ENCODE data around the gene EYS.
"Not testable (repeated sequence)": the region's sequence is repeated elsewhere in the genome, so short reads cannot be mapped to it uniquely, and the experiment has no call there.

Gene EYS

DNA sequence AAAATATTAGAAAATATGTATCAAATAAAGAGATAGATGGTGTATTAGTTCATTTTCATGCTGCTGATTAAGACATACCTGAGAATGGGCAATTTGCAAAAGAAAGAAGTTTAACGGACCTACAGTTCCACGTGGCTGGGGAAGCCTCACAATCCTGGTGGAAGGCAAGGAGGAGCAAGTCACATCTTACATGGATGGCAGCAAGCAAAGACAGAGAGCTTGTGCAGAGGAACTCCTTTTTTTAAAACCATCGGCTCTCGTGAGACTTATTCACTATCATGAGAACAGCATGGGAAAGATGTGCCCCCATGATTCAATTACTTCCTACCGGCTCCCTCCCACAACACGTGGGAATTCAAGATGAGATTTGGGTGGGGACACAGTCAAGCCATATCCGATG, 223.4 kb downstream of the EYS start:
- not testable (repeated sequence) for FAIRE-seq; DNase-seq (ENCODE audit: insufficient read length, low spot score)

DNA sequence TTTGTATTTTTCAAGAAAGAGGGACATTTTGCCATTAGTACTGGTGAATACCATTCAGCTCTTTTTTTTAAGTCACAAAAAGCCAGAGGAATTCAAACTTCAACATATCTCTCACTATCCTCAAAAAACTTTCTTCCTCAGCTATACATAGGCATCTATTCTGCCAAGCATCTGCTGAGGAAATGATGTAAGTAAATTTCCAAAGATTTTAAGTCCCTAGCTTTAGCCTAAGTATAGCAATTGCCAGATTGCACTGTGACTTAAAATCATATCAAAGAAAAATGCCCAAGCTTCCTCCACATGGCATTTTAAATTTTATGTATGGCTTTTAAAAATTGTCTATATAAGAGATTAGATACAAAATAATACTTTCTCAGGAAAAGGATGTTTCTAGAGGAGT, 237.4 kb downstream of the EYS start:
- DNase-seq (ENCODE audit: insufficient read length, low spot score) (no peak), FAIRE-seq (no peak)

DNA sequence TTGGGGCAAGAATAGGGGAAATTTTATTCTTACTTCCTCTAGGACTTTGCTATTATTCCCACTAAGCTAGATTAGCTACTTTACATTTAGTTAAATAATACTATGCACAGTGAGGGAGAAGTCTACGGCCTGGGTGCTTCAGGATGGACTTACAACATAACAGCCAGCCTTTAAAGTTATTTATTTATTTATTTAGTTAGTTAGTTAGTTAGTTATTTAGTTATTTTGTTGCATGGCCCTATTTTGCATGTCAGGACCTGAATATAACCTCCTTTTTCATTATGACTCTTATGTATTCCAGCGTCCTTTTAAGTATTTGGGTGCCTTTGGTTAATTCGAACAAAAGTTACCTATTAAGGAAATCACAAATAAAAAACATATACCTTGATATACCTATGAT, 238.7 kb downstream of the EYS start:
- FAIRE-seq, result no peak
- DNase-seq (ENCODE audit: insufficient read length, low spot score), result no peak

DNA sequence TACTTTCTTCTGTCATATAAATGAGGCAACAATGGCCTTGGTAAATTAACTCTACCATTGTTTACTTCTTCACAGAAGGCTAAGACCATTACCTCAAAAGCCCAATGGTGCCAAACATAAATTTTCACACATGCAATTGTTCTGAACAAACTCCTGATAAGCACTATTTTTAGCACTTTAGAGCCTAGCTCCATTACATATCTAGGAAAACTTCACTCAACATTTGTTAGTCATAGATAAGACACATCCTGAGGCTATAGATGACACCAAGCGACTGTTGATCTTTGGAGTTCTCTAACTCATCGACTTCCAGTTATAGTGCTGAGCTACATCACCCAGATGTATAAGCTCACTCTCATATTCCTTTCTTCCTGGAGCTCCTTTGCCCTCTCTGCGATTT, 245.9 kb downstream of the EYS start:
- no peak for DNase-seq (ENCODE audit: insufficient read length, low spot score)
- no peak for FAIRE-seq

DNA sequence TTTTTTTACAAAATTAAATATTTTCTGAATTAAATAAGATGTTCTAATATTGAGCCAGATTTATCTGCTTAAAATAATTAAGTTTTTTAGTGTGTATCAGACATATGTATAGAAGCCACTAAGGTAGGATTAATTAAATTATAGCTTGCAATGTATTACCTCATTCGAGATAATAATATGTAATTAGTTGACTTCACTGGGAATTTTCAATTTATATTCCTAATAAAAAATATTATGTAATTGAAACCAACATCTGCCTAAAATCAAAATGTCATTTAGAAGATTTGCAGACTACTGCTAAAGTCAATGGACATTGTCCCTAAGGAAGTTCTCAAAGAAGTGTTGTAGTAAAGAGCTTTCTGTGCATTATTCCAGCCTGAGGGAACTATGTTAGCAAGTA, 254.7 kb downstream of the EYS start:
- no peak for FAIRE-seq
- no peak for DNase-seq (ENCODE audit: insufficient read length, low spot score)

DNA sequence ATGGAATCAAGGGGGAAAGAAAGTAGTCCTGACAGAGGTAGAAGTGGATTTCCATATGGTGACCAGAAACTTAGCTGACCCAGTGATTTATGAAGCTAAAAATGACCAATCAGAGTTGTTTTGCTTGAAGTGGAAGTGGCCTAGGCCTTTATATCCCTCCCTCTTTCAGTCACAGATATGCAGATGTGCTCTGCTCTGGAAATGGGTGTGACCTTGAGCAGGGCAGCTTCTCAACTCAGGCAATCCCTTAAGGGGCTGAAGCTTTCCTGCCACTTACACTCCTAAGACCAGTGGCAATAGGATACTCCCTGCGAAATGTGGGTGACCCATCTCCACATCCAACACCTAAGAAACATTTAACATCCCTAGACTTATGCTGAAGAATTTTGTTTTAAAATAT, 256.6 kb downstream of the EYS start:
- no peak for FAIRE-seq
- no peak for DNase-seq (ENCODE audit: insufficient read length, low spot score)

DNA sequence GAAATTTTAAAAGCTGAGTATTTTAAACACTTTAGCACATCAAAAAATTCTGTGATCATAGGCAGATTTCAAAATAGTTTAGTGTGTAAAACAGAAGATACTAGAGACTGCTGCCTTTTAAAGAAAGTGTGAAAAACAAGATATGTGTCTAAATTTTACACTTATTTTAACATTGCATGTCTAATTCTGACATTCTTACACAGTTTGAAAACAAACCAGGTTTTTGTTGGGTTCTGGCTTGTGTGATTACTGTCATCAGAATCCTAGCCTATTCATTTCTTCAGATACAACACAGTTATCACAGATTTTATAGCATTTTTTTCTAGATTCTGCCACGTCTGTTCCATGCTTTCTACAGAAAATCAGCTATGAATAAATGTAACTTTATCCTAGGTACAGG, 257.1 kb downstream of the EYS start:
- DNase-seq (ENCODE audit: insufficient read length, low spot score) (no peak), FAIRE-seq (no peak)

DNA sequence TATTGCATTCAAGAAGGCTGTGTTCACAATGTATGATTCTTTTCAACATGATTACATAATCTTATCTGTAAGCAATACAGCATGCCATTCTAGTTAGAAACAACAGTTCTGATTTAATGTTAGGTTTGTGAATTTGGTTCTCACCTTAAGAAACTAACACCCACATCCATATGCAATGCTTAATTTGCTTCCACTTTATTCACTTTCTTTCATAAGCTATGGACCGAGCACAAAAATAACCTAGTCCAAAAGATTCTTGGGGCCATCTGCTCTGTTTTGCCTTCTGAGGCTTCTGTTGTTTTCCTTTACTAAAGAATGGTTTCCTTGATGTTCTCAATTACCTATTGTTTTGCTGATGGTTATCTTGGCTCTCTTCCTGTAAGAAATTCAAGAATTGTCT, 258.2 kb downstream of the EYS start:
- DNase-seq (ENCODE audit: insufficient read length, low spot score) (no peak), FAIRE-seq (no peak)

GRCh38 chr6:65436281-65436680, 270.7 kb downstream of the EYS start:
- DNase-seq (ENCODE audit: insufficient read length, low spot score) (no peak), FAIRE-seq (no peak)

DNA sequence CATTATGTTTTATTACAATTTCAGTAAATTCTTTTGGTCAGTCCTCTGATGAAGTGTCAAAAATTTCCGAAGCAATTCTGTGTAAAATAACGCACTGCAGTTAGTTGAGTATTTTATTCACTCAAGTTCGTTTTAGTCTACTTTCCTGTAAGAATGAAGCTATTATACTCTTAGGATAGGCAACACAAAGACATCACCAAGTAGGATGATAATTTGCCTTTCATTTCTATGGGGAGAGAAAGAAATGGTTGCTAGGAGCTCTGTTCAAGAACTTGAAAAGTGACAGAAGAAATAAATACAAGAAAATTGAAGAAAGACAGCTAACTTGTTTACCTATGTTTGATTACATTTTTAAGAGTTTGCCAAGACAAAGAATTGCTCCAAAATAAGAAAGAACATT, 290.4 kb downstream of the EYS start:
- FAIRE-seq (no peak), DNase-seq (ENCODE audit: insufficient read length, low spot score) (no peak)

DNA sequence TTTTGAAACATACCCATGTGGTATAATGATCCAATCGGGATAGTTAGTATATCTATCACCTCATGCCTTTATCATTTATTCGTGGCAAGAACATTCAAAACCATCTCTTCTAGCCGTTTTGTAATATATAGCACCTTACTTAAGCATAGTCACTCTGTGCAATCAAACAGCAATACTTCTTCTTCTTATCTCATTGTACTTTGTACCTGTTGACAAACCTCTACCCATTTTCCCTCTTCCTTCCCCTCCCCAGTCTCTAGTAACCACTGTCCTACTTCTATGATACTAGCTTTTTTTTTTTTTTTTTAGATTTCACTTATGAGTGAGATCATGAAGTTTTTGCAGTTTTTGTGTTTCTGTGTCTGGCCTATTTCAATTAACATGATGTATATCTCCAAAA, 296.7 kb downstream of the EYS start:
- DNase-seq (ENCODE audit: insufficient read length, low spot score), result no peak
- FAIRE-seq, result no peak

- no peak for DNase-seq (ENCODE audit: insufficient read length, low spot score)
- no peak for FAIRE-seq
These were observed 304.5 kb downstream of the EYS start for GRCh38 chr6:65402564-65402963.

GRCh38 chr6:65399355-65400084, 307.5 kb downstream of the EYS start:
- DNase-seq (ENCODE audit: insufficient read length, low spot score) (no peak), FAIRE-seq (no peak)

DNA sequence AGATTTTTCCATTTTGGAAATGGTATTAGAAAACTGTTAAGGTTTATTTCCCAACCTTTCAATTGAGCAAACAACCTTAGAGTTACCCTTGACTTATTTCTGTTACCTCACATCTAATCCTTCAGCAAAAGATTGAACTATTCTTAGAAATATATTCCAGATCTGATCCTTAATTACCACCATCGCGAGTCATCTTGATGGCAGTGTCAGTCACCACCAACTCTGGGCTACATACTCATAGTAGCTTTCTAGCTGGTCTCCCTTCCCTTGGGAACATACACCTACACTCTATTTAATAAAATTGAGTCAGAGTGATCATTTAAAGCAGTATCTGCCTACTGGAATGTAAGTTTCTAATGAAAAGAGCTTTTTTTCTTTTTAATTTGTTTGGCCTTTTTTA, 308.2 kb downstream of the EYS start:
- no peak for DNase-seq (ENCODE audit: insufficient read length, low spot score)
- no peak for FAIRE-seq

DNA sequence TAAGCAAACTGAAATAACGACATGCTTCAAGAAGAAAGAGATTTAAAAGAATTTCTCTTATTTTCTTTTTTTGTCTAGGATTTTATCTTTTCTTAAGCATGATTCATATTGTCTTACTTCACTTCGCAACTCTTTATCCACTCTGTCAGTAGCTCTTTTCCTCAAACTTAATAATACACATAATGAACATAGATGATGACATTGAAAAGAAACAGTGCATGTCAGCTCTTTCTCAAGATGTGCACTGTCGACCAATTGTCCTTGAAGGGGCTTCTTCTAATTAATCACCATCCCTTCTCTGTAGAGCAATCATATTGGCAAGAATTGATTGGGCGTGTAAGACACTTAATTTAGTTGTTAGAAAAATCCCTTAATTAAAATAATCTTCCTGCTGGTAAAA, 356.5 kb downstream of the EYS start:
- FAIRE-seq (no peak), DNase-seq (ENCODE audit: insufficient read length, low spot score) (no peak)

DNA sequence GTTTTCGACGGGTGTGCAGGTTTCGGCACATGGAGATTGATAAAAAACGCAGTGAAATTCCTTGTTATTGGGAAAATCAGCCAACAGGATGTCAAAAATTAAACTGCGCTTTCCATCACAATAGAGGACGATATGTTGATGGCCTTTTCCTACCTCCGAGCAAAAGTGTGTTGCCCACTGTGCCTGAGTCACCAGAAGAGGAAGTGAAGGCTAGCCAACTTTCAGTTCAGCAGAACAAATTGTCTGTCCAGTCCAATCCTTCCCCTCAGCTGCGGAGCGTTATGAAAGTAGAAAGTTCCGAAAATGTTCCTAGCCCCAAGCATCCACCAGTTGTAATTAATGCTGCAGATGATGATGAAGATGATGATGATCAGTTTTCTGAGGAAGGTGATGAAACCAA, 404.4 kb downstream of the EYS start:
- not testable (repeated sequence) for DNase-seq (ENCODE audit: insufficient read length, low spot score); FAIRE-seq

- DNase-seq (ENCODE audit: insufficient read length, low spot score), result no peak
- FAIRE-seq, result no peak
These were observed 407.8 kb downstream of the EYS start for GRCh38 chr6:65299236-65299635.

- no peak for DNase-seq (ENCODE audit: insufficient read length, low spot score)
- no peak for FAIRE-seq
These were observed 411.2 kb downstream of the EYS start for GRCh38 chr6:65295812-65296211.

DNA sequence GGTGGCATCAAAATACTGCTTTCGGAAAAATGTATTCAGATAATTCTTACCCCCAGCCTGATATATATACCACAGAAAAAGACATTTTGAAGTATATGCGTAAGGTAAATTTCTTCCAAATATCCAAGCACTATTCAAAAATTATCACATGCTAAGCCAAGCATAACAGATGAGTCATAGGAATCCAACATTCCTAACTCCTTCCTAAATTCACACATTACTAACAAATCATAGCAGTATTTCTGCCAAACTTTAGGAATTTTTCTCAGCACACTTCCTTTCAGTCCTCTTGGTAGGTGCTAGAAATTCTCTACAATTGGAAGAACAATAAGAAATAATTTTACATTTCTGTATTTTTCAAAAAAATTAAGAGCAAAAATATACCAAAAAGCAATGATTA, 417.5 kb downstream of the EYS start:
- FAIRE-seq (no peak), DNase-seq (ENCODE audit: insufficient read length, low spot score) (no peak)

- DNase-seq (ENCODE audit: insufficient read length, low spot score), result no peak
- no peak for FAIRE-seq
These were observed 421.8 kb downstream of the EYS start for GRCh38 chr6:65285275-65285674.

- DNase-seq (ENCODE audit: insufficient read length, low spot score) (no peak), FAIRE-seq (no peak)
These were observed 427.0 kb downstream of the EYS start for GRCh38 chr6:65280060-65280459.

GRCh38 chr6:65262241-65262640, 444.8 kb downstream of the EYS start:
- FAIRE-seq (no peak), DNase-seq (ENCODE audit: insufficient read length, low spot score) (no peak)

DNA sequence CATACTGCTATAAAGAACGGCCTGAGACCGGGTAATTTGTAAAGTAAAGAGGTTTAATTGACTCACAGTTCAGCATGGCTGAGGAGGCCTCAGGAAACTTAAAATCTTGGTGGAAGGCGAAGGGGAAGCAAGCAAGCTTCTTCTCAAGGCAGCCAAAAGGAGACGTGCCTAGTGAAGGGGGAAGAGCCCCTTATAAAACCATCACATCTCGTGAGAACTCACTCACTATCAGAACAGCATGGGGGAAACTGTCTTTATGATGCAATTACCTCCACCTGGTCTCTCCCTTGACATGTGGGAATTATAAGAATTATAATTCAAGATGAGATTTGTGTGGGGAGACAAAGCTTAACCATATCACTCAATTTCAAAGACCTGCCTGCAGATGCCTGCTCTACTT, 447.0 kb downstream of the EYS start:
- no peak for FAIRE-seq
- no peak for DNase-seq (ENCODE audit: insufficient read length, low spot score)

All from GM19239 (cell line).